ENCODE measurements around the gene STXBP3. TPM values are rescaled to one million over a fixed set of nuclear protein-coding genes. Genes with fewer than 3 reads are reported as not detected.

The STXBP3 gene
- total RNA-seq, 1 donor, result 78.7 TPM

DNA sequence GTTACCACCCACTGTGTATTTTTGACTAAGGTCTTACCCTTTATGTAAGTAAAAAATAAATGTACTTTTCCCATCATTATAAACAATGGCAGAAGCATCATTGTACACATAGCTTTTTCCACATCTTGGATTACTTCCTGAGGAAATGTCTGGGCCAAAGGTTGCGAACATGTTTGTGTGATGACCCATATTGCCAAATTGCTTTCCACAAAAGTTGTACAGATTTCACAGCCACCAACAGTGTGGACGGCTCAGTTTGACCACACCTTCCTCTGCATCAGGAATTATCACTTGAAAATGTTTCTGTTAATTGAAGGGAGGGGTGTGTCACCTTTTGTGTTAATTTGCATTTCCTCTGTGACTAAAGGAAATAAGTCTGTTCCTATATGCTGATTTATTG lies 84.8 kb downstream of the STXBP3 start:
- TF ChIP-seq, protein P1, sequence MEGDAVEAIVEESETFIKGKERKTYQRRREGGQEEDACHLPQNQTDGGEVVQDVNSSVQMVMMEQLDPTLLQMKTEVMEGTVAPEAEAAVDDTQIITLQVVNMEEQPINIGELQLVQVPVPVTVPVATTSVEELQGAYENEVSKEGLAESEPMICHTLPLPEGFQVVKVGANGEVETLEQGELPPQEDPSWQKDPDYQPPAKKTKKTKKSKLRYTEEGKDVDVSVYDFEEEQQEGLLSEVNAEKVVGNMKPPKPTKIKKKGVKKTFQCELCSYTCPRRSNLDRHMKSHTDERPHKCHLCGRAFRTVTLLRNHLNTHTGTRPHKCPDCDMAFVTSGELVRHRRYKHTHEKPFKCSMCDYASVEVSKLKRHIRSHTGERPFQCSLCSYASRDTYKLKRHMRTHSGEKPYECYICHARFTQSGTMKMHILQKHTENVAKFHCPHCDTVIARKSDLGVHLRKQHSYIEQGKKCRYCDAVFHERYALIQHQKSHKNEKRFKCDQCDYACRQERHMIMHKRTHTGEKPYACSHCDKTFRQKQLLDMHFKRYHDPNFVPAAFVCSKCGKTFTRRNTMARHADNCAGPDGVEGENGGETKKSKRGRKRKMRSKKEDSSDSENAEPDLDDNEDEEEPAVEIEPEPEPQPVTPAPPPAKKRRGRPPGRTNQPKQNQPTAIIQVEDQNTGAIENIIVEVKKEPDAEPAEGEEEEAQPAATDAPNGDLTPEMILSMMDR (IDR thresholded peaks at IDR 0.05; ENCODE audit: insufficient read depth, low read length), result no peak

GRCh38 chr1:108832929-108833328 lies 86.5 kb downstream of the STXBP3 start:
- no peak for DNase-seq (ENCODE audit: low read depth)
- H3K4me3 ChIP-seq (ENCODE audit: low read depth, low read length), result no peak overlapping the region
- TF ChIP-seq, protein P1 (IDR thresholded peaks at IDR 0.05; ENCODE audit: insufficient read depth, low read length), result no peak

More for the DNA sequence above, 84.8 kb downstream of the STXBP3 start:
- H3K4me3 ChIP-seq (ENCODE audit: low read depth, low read length), result no peak overlapping the region
- peak; percentile 77 for DNase-seq (ENCODE audit: low read depth)

DNA sequence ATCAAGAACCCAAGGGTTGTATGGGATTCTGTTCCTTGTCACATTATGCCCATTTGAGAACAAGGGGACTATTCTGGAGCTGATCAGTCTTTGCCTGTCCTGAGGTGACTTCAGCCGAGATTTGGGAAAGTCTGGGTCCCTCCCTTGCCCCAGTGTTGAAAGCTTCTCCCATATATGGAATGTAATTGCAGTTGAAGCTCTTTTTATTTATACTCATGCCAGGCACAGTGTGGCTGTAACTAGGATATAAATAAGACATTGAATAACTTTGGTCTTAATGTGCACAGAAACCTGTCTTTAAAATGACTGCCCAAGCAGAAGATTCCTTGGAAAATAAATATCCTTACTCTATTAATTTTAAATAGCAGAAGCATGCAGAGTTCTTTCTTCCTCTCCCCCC lies 95.2 kb downstream of the STXBP3 start:
- no peak for DNase-seq (ENCODE audit: low read depth)
- no peak overlapping the region for H3K4me3 ChIP-seq (ENCODE audit: low read depth, low read length)
- TF ChIP-seq, protein P1 (IDR thresholded peaks at IDR 0.05; ENCODE audit: insufficient read depth, low read length), result no peak

- no peak for DNase-seq (ENCODE audit: low read depth)
- no peak overlapping the region for H3K4me3 ChIP-seq (ENCODE audit: low read depth, low read length)
- TF ChIP-seq, protein P1 (IDR thresholded peaks at IDR 0.05; ENCODE audit: insufficient read depth, low read length), result no peak
These were observed 96.2 kb downstream of the STXBP3 start for GRCh38 chr1:108842525-108843181.

DNA sequence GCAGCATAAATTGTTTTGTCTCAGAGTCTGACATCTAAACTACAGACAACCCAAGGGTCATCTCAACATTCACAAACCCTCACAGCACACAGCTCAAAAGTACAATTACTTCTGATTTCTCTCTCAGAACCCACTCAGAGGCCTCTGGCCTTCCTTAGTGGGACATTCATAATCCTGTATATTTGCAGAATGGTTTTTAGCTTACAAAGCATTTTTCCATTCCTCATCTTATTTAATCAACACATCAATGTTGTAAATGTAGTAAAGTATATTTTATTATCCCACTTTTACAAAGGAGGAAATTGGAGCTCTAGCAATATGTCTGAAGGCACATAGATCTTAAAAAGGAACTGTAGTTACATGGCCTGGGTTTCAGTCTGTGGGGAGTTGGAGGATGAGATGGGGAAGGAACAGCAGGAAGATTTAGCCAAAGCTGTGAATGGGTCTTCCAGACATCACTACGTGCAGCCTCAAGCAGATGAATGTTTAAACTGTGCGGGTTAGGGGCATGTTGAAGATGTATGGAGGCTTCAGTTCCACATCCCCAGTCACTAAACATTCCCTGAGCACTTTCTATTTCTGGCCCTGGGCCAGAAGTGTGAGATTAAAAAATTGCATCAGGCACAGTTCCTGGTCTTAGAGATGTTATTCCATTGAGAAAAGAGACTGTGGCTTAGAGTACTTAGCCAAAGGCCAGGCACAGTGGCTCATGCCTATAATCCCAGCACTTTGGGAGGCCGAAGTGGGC lies 97.1 kb downstream of the STXBP3 start:
- DNase-seq (ENCODE audit: low read depth), result peak; percentile 21
- TF ChIP-seq, protein P1 (IDR thresholded peaks at IDR 0.05; ENCODE audit: insufficient read depth, low read length), result no peak
- no peak overlapping the region for H3K4me3 ChIP-seq (ENCODE audit: low read depth, low read length)

DNA sequence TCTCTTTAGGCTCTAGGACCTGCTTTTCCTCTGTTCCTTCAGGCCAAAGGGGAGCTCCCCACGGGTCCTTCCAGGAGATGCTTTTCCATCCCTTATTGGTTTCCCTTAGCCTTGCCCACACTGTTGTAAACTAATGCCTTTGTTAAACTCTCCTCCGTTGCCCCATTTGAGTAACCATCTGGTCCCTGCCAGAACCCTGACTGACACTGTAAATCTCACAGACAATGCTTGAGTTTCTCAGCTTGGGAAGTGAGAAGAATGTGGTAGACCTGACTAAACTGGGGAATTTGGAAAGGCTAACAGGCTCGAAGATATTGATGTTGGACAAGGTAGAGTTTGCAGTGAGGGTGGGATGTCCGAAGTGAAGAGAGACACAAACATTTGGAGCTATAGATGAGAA lies 99.0 kb downstream of the STXBP3 start:
- DNase-seq (ENCODE audit: low read depth), result no peak
- no peak overlapping the region for H3K4me3 ChIP-seq (ENCODE audit: low read depth, low read length)
- TF ChIP-seq, protein P1 (IDR thresholded peaks at IDR 0.05; ENCODE audit: insufficient read depth, low read length), result no peak
